ENCODE data around the gene NETO1.

NETO1 gene

DNA sequence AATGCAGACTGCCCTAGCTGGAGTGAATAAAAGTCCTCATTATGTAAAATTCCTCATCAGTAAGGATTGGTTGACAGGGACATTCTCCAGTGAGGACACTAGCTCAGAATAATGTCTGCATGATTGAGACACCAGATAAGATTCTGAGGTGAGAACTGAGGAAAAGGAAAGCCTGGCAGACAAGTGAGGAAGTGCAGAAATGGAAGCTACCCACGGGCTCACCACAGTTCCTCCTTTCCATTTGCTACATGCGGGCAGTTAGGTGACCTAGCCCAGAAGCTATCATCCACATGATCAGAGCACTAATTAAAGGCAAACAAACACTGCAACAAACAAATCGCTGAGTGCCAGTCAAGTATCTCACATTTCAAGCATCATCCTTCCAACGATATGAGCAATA is 27.7 kb downstream of the NETO1 start:
- DNase-seq = no peak

DNA sequence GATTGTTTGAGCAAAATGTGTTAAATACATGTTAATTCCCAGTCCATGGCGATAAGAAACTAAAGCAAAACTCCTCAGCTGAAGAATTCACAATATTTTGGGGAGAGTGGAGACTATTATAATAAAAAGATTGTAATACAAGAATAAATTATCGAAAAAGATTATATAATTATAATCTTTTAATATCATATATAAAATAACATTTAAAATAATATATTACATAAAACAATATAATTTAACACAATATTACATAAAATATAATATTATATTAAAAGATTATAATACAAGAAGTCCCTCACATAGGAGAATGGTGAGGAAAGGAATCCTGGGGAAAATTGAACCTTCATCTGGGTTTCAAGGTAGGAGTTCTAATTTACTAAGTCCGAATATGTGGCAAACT is 33.1 kb downstream of the NETO1 start:
- no peak for DNase-seq

GRCh38 chr18:72833471-72833870 is 34.3 kb downstream of the NETO1 start:
- DNase-seq = no peak

DNA sequence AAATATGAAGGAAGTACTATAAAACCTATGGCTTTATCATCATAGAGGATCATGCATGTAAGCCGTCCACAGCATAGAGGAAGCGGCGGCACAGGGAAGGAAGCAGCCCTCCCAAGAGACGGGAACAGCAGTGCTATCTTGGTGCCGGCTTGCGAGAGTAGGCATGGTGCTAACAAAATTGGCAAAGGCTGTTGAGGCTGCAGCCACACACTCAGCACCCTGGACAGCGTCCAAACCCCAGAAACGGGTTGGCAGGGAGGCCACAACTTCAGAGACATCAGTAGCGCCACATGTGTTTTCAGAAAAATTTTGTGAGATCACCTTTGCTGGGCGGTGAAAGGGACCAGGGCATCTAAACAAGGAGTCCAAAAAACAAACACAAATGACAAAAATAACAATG is 37.7 kb downstream of the NETO1 start:
- DNase-seq = no peak

GRCh38 chr18:72828601-72829000 is 39.2 kb downstream of the NETO1 start:
- DNase-seq = no peak

GRCh38 chr18:72826736-72827135 is 41.1 kb downstream of the NETO1 start:
- no peak for DNase-seq

DNA sequence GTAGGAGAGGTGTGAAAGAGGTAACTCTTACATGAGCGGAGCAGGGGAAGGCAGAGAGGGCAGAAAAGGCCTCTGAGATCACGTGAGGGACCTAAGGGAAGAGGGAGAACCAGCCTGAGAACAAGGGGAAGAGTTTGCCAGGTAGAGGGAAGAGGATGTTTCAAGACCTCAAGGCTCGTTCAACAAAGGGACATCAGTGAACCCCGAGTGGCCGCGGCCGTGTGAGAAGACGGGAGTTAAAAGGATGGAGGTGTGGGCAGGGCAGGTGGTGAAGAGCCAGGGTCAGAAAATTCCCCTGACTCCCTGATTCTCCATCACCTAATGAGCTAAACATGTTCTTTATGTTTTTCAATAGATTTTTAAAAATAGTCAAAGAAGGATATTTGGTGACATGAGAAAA is 44.4 kb downstream of the NETO1 start:
- no peak for DNase-seq

DNA sequence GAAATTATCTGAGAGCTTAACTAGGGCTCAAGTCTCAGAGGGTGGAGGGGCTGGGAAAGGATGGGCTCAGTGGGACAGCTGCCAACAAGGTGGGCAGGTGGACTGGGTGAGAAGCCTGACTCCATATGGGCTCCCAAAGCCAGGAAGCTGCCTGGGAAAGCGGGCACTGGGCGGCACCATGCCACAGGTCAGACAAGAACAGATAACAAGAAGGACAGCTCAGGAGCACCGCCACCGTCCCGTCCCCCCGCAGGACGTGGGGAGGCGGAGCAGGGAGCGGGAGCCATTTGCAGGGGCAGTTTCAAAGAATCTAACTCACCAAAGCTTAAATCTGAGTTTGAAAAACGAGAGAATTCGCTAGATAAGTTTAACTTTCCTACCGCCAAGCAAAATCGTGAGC is 45.6 kb downstream of the NETO1 start:
- DNase-seq = no peak

DNA sequence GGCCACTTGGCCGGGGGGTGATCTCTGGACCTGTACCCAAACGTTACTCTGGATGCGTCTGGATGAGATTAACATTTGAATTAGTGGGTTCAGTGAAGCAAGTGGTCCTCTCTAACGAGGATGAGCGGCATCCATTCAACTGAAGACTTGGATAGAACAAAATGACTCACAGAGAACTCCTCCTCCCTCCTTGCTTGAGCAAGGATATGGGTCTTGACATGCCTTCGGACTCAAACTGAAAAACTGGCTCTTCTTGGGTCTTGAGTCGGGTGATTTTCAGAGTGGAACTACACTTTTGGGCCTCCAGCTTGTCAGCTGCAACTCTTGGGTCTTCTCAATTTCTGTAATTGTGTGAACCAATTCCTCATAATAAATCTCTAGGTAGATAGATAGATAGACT is 47.2 kb downstream of the NETO1 start:
- no peak for DNase-seq

DNA sequence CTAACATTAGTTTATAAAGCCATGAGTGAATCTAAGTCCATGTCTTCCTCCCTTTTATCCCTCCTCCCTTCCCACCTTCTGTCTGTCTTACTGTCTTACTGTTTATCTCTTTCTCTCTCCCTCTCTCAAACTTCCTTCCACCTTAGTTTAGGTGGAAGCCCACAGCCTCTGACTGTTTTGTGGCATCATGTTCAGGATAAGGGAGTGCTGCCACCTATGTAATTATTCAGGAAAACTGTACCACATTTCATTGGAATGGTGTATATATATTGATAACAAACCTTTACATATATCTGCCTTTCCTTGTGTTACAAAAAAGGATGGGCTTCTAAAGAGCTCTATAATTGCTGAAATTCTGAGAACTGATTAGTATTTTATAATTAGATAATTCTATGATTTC is 48.7 kb downstream of the NETO1 start:
- no peak for DNase-seq

DNA sequence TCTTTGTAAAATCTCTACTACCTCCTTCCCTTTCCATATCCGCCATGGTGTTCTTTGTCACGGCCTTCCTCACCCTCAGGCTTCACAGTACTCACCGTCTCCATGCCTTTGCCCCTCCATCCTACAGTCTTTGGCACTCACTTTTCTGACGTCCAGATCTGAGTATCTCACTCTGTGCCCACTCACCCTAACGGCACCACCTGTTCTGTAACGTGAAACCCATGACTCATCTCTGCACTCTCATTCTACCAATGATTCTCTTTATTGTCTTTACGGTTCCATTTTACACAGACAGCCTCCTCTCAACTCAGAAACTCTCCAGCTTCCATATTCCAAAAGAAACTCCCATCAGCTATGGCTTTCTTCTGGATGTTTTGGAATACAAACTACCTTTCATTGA is 56.7 kb downstream of the NETO1 start:
- DNase-seq = no peak

DNA sequence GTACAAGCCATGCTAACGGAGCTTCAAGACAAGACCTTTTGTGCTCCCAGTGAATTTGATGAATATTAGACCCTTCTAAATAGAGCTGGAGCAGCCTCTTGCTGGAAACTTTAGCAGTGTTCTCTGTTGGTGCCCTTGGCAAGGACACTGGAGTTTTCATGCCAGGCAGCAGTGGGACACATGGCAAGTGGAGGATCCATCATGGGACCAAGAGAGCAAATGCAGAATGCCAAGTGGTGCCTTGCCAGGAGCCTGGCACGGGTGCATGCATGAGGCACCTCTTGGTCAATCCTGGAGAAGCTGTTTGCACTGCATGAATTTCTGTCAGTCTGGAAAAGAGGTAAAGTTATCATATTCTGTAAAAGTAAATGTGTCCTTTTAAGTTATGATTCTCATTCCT is 59.1 kb downstream of the NETO1 start:
- DNase-seq = no peak

- DNase-seq = no peak
Observed at GRCh38 chr18:72799106-72799505, 68.7 kb downstream of the NETO1 start.

DNA sequence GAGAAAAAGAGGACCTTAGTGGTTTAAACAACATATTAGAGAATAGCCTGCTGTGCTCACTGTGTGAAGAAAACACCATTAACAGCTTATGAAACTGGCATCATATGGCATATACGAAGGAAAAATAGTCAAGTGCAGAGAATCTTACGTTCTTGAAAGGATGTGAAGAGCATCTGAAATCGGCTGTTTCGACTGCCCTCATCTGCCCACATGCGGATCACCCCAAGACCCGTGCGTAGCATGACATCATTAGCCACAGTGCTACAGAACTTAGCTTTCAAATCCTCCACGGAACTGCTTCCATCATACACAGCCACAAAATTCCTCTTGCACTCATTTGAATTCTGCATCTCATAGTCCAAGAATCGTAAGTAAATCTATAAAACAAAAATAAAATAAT is 84.3 kb downstream of the NETO1 start:
- no peak for DNase-seq

DNA sequence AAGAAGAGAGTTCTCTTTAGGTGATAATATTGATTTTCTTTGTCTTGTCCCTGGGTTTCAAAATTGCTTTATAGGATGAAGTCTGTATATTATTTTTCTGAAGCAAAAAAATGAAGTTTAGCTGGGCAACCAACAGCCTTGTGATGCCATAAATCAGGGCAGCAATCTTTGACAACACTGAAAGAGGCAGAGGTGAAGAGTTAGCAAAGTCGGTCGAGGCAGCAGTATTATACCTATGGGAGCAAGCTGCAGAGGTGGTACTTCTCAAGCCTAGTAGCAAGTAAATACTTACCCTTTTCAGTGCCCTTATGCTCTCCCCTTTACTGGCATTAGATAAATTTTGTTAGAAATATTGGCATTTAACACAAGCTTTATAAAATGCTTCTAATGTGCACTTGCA is 92.9 kb downstream of the NETO1 start:
- no peak for DNase-seq

GRCh38 chr18:72772916-72773315 is 94.9 kb downstream of the NETO1 start:
- DNase-seq = no peak

GRCh38 chr18:72768681-72769229 is 99.0 kb downstream of the NETO1 start:
- DNase-seq = no peak

GRCh38 chr18:72762515-72763122 is 105.2 kb downstream of the NETO1 start:
- peak in 1 of 2 experiments; percentile 0 for DNase-seq

DNA sequence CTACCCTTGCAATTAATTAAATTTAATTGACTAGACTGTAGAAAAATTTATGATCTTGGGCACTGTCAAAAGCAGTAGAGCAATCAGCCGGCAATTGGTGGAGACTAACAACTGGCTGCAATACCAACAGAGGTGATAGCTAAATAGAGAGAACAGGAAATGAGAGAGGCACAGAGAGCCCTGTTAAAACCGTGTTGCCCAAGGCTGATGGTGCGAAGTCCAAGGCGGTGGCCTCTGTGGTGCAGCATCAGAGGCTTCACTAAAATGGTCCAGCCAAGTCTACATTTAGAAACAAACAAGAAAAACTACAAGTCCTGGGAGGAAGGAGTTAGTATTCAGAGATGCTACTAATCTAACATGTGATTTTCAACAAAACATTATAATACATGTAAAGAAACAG is 115.6 kb downstream of the NETO1 start:
- DNase-seq = no peak

- DNase-seq = no peak
Observed at GRCh38 chr18:72742002-72742401, 125.8 kb downstream of the NETO1 start.

DNA sequence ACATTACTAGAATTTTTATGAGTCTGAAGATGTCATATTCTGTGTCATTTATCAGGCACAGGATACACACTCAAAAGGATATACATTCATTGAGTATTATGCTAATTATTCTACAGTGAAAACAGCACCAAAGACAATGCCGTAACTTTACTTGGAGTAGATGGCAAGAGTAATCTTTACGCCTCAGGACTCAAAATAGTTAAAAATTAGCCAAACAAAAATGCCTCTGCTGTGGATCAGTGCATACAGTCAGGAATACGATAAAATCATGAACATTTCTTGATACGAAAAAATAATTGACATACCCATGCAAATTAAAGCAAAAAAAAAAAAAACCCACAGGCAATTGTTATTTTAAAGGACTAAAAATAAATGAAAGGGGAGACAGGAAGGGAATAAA is 129.7 kb downstream of the NETO1 start:
- no peak for DNase-seq

GRCh38 chr18:72727776-72728175 is 140.0 kb downstream of the NETO1 start:
- no peak for DNase-seq

- no peak for DNase-seq
Observed at GRCh38 chr18:72727038-72727655, 140.6 kb downstream of the NETO1 start.

- DNase-seq = no peak
Observed at GRCh38 chr18:72726201-72726600, 141.6 kb downstream of the NETO1 start.

DNA sequence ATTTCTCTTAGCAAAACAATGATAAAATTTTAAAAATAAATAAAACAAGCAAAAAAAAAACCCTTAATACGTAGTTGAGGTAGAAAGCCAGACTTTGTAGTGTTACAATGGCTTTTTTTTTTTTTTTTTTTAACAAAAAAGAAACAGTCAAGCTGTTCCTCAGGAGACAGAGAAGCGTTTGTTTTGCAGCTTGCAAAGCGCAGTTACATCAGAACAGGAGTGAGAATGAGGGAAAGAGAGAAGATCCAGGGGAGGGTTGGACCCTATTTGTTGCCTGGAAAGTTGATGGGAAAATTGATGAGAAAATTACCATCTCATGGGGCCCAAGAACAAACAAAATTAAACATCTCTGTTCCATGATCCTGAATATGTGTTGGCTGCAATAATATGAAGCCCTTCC is 146.5 kb downstream of the NETO1 start:
- no peak for DNase-seq
